Astrocyte (in vitro differentiated cells and primary cell): ENCODE data around the gene CADPS.

Source experiments
- EZH2 ChIP-seq: IDR thresholded peaks from 2 replicates; pipeline ENCODE4 v1.6.1; 2012; ENCODE audit warnings: mild to moderate bottlenecking, low read length, inconsistent platforms; ENCODE audit not compliant: insufficient read depth
- TF ChIP-seq, protein P1 (sequence below): IDR thresholded peaks from 2 replicates; pipeline ENCODE4 v1.5.1; 2011; ENCODE audit warnings: low read depth, mild to moderate bottlenecking, inconsistent platforms, low read length, moderate library complexity; ENCODE audit not compliant: insufficient read depth

DNA sequence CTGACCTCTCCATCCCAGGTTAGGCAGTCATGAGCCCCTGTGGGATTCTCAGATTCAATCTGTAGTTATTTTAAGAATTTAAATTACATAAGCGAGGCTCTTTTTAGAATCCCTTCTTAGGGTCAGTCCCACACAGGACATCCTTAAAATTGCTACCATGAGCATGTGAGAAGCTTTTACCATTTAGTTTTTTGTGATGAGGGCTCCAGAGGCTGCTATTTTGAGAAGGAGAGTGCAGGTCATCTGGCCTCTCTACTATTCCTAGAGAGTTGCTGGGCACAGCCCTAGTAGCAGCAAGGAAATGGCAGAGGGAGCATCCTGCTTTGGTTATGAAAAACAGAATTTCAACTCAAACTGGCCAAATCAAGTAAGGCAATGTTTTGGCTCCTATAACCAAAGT lies 13.6 kb upstream of the CADPS start:
- TF ChIP-seq, protein P1, sequence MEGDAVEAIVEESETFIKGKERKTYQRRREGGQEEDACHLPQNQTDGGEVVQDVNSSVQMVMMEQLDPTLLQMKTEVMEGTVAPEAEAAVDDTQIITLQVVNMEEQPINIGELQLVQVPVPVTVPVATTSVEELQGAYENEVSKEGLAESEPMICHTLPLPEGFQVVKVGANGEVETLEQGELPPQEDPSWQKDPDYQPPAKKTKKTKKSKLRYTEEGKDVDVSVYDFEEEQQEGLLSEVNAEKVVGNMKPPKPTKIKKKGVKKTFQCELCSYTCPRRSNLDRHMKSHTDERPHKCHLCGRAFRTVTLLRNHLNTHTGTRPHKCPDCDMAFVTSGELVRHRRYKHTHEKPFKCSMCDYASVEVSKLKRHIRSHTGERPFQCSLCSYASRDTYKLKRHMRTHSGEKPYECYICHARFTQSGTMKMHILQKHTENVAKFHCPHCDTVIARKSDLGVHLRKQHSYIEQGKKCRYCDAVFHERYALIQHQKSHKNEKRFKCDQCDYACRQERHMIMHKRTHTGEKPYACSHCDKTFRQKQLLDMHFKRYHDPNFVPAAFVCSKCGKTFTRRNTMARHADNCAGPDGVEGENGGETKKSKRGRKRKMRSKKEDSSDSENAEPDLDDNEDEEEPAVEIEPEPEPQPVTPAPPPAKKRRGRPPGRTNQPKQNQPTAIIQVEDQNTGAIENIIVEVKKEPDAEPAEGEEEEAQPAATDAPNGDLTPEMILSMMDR: no peak
- no peak for TF ChIP-seq EZH2
